ENCODE results near the gene VAV1. TPM values are rescaled to one million over a fixed set of nuclear protein-coding genes. Genes with fewer than 3 reads are reported as not detected.

The VAV1 gene
- total RNA-seq, 6 experiments from 2014 or later, result not detected

DNA sequence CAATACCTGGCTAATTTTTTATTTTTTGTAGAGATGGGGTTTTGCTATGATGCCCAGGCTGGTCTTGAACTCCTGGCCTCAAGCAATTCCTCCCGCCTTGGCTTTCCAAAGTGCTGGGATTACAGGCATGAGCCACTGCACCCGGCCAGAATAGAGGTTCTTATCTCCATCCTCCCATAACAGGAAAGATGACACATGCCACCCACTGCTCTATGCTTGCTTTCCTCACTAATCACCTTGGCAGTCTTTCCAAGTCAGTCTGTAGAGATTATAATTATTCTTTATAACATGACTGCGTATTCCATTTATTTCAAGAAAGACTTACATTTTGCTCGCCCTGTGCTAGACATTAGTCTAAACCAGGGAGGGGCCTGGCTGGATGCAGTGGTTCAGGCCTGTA lies 6.7 kb downstream of the VAV1 start:
- no peak for TF ChIP-seq CTCF (IDR thresholded peaks at IDR 0.05)
- no peaks in the 10 kb centered on the region for H3K36me3 Mint-ChIP-seq (ENCODE audit: low read depth)
- no peak for DNase-seq

DNA sequence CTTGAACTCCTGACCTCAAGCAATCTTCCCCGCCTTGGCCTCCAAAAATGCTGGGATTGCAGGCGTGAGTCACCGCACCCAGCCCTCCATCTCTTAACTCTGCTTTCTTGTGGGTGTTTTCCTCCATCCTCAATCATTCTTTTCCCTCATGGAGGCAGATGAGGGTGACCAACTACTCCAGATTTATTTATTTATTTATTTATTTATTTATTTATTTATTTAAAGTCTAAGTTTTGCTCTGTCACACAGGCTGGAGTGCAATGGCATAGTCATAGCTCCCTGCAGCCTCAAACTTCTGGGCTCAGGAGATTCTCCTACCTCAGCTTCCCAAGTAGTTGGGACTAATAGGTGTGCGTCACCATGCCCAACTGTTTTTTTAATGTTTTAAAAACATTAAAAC lies 14.9 kb downstream of the VAV1 start:
- Mint-ChIP-seq H3K4me3 (no peak overlapping the region), H3K36me3 (ENCODE audit: low read depth) (no peaks in the 10 kb centered on the region), H3K27ac (no peak overlapping the region), H3K27me3 (ENCODE audit: insufficient read depth) (peaks cover 10% of the 10 kb centered on the region), H3K9me3 (peaks cover 3% of the 10 kb centered on the region; the same call in 1 of the 2 replicates), H3K4me1 (ENCODE audit: low read depth) (no peaks in the 10 kb centered on the region)
- no peak for TF ChIP-seq CTCF (IDR thresholded peaks at IDR 0.05)
- DNase-seq, result no peak

More for the DNA sequence above, 6.7 kb downstream of the VAV1 start:
- no peak overlapping the region for H3K27ac Mint-ChIP-seq
- H3K27me3 Mint-ChIP-seq (ENCODE audit: insufficient read depth), result peaks cover 4% of the 10 kb centered on the region
- H3K4me1 Mint-ChIP-seq (ENCODE audit: low read depth), result no peaks in the 10 kb centered on the region; the same call in 1 of the 2 replicates
- H3K9me3 Mint-ChIP-seq, result no peaks in the 10 kb centered on the region; the same call in 1 of the 2 replicates
- no peak overlapping the region for H3K4me3 Mint-ChIP-seq

GRCh38 chr19:6788896-6789295 lies 16.4 kb downstream of the VAV1 start:
- Mint-ChIP-seq H3K4me3 (no peak overlapping the region), H3K27me3 (ENCODE audit: insufficient read depth) (peaks cover 10% of the 10 kb centered on the region), H3K9me3 (peaks cover 3% of the 10 kb centered on the region; the same call in 1 of the 2 replicates), H3K36me3 (ENCODE audit: low read depth) (no peaks in the 10 kb centered on the region), H3K4me1 (ENCODE audit: low read depth) (no peaks in the 10 kb centered on the region), H3K27ac (no peak overlapping the region)
- DNase-seq, result no peak
- no peak for TF ChIP-seq CTCF (IDR thresholded peaks at IDR 0.05)

- no peak overlapping the region for H3K27ac Mint-ChIP-seq
- no peak for TF ChIP-seq CTCF (IDR thresholded peaks at IDR 0.05)
- H3K4me3 Mint-ChIP-seq, result no peak overlapping the region
- peaks cover 10% of the 10 kb centered on the region for H3K27me3 Mint-ChIP-seq (ENCODE audit: insufficient read depth)
- DNase-seq, result no peak
- H3K36me3 Mint-ChIP-seq (ENCODE audit: low read depth), result no peaks in the 10 kb centered on the region
- H3K4me1 Mint-ChIP-seq (ENCODE audit: low read depth), result no peaks in the 10 kb centered on the region
- H3K9me3 Mint-ChIP-seq, result peaks cover 15% of the 10 kb centered on the region
These were observed 18.0 kb downstream of the VAV1 start for GRCh38 chr19:6790194-6791128.

DNA sequence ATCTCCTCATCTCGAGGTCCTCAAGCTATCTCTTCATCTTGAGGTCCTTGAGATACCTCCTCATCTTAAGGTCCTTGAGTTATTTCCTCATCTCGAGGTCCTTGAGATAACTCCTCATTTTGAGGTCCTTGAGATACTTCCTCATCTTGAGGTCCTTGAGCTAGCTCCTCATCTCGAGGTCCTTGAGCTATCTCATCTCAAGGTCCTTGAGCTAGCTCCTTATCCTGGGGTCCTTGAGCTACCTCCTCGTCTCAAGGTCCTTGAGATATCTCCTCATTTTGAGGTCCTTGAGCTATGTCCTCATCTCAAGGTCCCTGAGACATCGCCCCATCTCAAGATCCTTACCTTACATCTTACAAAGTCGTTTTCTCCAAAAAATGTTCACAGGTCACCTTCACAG lies 18.7 kb downstream of the VAV1 start:
- H3K4me3 Mint-ChIP-seq, result no peak overlapping the region
- peaks cover 15% of the 10 kb centered on the region for H3K9me3 Mint-ChIP-seq
- H3K4me1 Mint-ChIP-seq (ENCODE audit: low read depth), result no peaks in the 10 kb centered on the region
- DNase-seq, result no peak
- no peak for TF ChIP-seq CTCF (IDR thresholded peaks at IDR 0.05)
- H3K27me3 Mint-ChIP-seq (ENCODE audit: insufficient read depth), result peaks cover 11% of the 10 kb centered on the region
- no peak overlapping the region for H3K27ac Mint-ChIP-seq
- H3K36me3 Mint-ChIP-seq (ENCODE audit: low read depth), result no peaks in the 10 kb centered on the region

Measured in HFFc6 (cell line).